Fibroblast of skin of right biceps (primary cell): ENCODE measurements around the gene HUWE1.

Experiments used
- DNase-seq: peaks from one replicate; pipeline ENCODE4 v3.0.0-alpha.2; 2013

HUWE1 gene

GRCh38 chrX:53486285-53486684 is 200.2 kb downstream of the HUWE1 start:
- no peak for DNase-seq

GRCh38 chrX:53483838-53484405 is 202.6 kb downstream of the HUWE1 start:
- DNase-seq = peak; percentile 6

- no peak for DNase-seq
Measured at GRCh38 chrX:53483416-53483815, 203.1 kb downstream of the HUWE1 start.
